Fibroblast of villous mesenchyme (primary cell): ENCODE results near the gene TTC13. TPM values are rescaled to one million over a fixed set of nuclear protein-coding genes. Genes with fewer than 3 reads are reported as not detected.

Experiments
- DNase-seq: peaks from one replicate; pipeline ENCODE4 v3.0.0-alpha.2; 2010; ENCODE audit warnings: low read depth
- H3K4me3 ChIP-seq: 2 replicates; pipeline ENCODE4 v1.5.1; 2011; ENCODE audit warnings: low read depth, mild to moderate bottlenecking, low read length
- total RNA-seq: library from RNA; depleted of rRNA; stranded (reverse); fragments of >200 nt; gene quantifications from 2 replicates; pipeline ENCODE4 v1.2.3, GENCODE V29; 2012
- TF ChIP-seq, protein P1 (sequence below): IDR thresholded peaks from 2 replicates; pipeline ENCODE4 v1.5.1; 2012; ENCODE audit warnings: low read depth, mild to moderate bottlenecking, low read length; ENCODE audit not compliant: insufficient read depth

The TTC13 gene
- total RNA-seq, 1 donor, result 18.6 TPM

DNA sequence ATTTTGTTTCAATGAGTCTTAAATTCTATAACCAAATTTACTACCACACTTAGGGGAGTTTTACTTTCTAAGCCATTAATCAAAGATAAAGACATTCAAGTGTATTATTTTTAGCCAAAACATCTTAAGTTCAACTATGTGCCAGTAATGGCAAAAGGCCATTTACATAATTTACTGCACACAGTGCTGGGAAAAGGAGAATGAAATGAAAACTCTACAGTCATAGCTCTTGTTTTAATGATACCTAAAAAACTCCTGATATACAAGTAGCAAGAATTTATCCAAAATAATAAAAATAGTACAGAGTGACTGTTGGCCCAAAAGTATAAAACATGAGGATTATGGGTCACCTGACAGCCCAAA is 67.9 kb downstream of the TTC13 start:
- H3K4me3 ChIP-seq, result no peak overlapping the region
- DNase-seq, result no peak
- TF ChIP-seq, protein P1, sequence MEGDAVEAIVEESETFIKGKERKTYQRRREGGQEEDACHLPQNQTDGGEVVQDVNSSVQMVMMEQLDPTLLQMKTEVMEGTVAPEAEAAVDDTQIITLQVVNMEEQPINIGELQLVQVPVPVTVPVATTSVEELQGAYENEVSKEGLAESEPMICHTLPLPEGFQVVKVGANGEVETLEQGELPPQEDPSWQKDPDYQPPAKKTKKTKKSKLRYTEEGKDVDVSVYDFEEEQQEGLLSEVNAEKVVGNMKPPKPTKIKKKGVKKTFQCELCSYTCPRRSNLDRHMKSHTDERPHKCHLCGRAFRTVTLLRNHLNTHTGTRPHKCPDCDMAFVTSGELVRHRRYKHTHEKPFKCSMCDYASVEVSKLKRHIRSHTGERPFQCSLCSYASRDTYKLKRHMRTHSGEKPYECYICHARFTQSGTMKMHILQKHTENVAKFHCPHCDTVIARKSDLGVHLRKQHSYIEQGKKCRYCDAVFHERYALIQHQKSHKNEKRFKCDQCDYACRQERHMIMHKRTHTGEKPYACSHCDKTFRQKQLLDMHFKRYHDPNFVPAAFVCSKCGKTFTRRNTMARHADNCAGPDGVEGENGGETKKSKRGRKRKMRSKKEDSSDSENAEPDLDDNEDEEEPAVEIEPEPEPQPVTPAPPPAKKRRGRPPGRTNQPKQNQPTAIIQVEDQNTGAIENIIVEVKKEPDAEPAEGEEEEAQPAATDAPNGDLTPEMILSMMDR, result no peak

GRCh38 chr1:230909974-230910754 is 68.5 kb downstream of the TTC13 start:
- DNase-seq, result no peak
- TF ChIP-seq, protein P1, result no peak

DNA sequence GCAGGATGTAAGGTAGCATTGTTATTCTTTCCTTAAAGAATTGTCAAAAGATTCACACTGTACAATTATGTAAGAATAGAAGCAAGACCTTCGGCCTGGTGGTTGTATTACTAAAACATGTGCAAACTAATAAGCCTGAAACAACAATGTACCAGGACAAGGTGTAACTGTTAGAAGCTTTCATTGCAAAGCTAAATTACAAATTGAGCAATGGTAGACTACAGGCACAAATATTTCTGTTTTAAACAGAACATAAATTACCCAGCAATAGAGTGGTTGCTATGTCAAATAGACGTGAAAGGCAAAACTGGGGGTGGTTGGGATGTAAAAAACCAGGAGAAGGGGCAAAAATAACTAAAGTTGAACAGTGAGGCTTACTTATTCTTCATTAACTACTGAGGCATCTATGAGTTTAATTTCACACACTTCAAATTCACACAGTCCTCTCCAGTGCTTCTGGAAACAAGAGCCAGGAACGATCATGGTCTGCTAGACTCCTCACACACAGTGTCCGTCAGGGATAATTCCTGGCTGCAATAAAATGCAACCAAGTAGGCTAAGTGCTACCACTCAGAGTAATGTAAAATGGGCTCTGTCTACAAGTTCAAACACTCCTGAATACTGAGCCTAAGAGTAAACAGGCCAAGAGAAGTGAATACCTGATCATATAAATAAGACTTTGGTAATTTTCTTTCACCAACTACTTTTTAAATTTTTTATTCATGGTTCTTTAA is 71.0 kb downstream of the TTC13 start:
- TF ChIP-seq, protein P1, result no peak
- DNase-seq, result no peak
- H3K4me3 ChIP-seq, result no peak overlapping the region

More at GRCh38 chr1:230909974-230910754, 68.5 kb downstream of the TTC13 start:
- H3K4me3 ChIP-seq, result no peak overlapping the region

- DNase-seq, result no peak
- no peak overlapping the region for H3K4me3 ChIP-seq
- TF ChIP-seq, protein P1, result no peak
Measured at GRCh38 chr1:230906226-230906625, 72.4 kb downstream of the TTC13 start.

DNA sequence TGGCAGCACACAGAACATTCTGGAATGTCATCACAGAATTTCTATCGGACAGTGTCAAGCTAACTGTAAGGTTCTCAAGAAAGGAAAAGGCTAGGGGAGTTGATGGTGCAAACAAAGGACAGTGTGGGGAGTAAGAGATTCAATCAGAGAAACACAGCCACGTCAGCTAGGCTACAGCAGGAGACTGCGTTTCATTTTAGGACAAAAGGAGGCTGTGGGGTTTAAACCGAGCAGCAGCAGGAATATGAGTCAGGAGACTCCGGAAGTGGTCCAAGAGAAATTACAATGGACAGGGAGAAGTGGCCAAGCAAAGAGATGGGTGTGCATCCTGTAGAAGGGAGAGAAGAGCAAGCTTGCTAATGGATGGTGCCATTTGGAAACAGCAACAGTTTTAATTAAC is 72.9 kb downstream of the TTC13 start:
- no peak overlapping the region for H3K4me3 ChIP-seq
- TF ChIP-seq, protein P1, result no peak
- DNase-seq, result peak; percentile 25

DNA sequence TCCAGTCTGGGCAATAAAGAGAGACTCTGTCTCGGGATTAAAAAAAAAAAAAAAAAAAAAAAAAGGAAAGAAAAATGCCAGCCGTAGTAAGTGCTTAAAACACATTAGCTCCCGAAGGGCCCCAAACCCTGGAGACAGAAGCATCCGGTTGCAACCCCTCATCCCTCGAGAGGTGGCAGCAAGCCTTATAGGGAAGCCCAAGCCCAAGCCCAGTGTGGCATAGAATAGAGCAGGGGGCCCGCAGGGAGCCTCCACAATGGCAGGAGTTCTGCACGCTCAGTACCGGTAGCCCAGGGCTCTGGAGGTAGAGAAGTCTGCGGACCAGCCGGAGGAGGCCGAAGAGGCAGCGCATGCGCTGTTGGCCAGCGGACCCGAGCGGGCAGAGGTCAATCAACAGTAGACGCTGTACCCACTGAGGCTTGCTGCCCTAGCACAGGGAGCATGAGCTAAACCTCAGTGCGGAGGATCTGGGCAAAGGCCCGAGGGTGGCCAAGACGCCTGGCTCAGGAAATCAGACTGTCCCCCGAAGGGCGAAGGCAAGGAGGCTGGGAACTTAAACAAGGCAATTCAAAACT is 76.2 kb downstream of the TTC13 start:
- DNase-seq, result no peak
- TF ChIP-seq, protein P1, result no peak
- no peak overlapping the region for H3K4me3 ChIP-seq
